GOT3 (cell line): Measurements from ENCODE around the gene NHLRC4.

Source experiments
- DNase-seq: peaks from one replicate; lab custom pipeline; 2025; ENCODE audit warnings: mixed read lengths; lab: John Stamatoyannopoulos, UW

The NHLRC4 gene, protein sequence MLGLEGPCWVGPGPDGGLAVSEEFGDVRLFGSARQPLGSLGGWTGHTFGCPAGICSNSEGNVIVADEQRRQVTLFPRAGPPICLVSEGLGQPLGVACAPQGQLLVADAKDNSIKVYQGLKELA

GRCh38 chr16:566475-567372, at the start of gene NHLRC4:
TSS of gene NHLRC4 (plus strand) at chr16:567005. CDS start at chr16:568048, 1,043 bp downstream.
- DNase-seq = no peak

DNA sequence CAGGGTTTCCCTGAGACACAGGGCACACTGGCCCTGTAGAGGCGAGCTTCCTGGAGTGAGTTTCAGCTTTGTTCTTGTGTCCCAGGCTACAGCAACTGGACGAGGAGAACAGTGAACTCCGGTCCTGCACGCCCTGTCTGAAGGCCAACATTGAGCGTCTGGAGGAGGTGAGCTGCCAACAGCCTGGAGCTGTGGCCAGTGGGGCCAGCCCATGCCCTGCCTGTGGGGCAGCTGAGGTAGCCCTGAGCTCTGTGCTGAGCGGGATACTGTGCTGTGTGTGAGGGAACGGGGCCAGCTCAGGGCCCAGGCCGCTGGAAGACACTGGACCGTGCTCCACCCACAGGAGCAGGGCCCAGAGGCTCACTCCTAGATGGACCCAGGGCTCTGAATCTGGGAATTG, 47.9 kb upstream of the NHLRC4 start:
- DNase-seq = no peak

DNA sequence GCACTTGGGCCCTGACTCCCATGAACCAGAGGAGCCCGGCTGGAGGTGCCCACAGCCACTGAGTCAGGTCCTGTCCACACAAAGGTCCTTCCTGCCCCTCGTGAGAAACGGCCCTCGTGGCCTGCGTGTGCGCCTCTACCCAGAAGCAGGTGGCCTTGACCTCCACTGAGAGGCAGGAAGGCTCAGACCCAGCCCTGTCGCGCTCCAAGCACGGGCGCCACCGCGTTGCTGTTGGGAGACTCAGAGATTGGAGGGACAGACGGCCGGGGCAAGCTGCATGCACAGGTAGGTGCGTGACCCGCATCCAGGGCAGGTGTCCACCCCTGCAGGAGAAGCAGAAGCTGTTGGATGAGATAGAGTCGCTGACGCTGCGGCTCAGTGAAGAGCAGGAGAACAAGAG, 47.4 kb upstream of the NHLRC4 start:
- DNase-seq = no peak

- no peak for DNase-seq
Measured at GRCh38 chr16:519841-520687, 46.7 kb upstream of the NHLRC4 start.

- DNase-seq = no peak
Measured at GRCh38 chr16:520847-521246, 46.0 kb upstream of the NHLRC4 start.

GRCh38 chr16:521381-522210, 45.2 kb upstream of the NHLRC4 start:
- no peak for DNase-seq

GRCh38 chr16:522320-523096, 44.3 kb upstream of the NHLRC4 start:
- DNase-seq = no peak

- no peak for DNase-seq
Measured at GRCh38 chr16:523097-523741, 43.6 kb upstream of the NHLRC4 start.

DNA sequence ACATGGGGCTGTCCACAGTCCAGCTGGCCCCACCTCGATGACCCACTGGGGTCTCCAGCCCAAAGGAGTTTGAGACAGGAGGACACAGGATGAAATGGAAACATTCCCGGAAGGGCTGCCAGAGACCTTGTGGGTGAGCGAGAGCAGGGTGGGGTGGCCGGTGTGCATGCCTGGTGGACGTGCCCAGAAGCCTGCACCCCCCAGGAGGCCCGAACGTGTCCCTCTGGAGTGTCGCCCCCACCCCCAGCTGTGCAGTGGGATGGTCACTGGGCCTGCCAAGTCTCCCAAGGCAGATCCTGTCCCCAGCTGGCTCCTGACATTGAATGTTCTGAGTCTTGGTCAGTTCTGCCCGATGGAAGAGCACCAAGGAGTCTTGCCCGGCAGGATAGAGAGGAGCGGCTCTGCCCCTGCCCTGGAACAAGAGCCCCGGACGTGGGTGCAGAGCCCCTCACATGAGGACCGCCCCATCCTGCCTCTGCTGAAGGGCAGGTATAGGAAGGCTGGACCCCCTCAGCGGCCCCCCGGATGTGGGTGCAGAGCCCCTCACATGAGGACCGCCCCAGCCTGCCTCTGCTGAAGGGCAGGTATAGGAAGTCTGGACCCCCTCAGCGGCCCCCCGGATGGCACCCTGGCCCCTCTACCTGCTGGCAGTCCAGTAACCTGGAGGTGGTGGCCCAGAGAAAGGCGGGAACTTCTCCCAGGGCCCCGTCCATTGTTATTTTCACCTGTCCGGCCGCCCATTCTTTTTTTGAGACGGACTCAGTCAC, 42.3 kb upstream of the NHLRC4 start:
- no peak for DNase-seq

- DNase-seq = no peak
Measured at GRCh38 chr16:525123-525519, 41.7 kb upstream of the NHLRC4 start.

- DNase-seq = peak; percentile 16
Measured at GRCh38 chr16:525520-526180, 41.2 kb upstream of the NHLRC4 start.

DNA sequence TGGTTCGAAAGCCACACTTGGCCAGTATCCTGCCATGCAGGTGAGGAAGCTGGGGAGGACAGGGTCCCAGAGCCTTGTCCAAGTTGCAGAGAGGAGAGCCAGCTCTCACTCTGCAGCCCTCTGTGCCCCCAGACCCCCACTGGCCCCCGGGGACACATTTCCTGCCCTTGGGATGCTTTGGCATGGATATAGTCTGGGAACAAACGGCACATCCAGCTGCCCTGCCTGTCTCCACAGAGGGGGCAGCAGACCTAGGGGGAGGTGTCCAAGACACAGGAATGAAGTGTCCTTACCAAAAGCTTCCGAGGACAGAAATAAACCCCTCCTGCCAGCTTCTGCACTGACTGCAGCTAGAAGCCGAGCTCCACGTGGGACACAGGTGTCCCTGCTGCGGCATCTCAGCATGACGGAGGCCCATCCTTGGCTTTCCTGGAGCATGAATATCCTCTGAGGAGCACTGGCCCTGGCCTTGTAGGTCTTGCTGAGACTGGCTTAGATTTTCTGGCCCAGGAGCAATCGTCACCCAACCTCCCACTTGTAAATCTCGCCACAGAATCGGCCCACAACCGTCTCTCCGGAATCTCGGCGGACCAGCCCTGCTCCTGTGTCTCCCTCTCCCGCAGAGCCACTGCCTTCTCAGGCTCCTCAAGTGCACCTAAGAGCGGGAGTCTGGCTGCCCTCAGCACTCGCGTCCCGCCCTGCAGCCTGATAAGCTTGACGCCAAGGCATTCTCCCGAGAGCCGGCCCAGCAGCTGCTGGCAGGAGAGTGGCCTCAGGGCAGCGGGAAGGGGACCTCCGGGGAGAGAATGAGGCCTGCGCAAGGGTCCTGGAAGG, 40.4 kb upstream of the NHLRC4 start:
- DNase-seq = no peak

DNA sequence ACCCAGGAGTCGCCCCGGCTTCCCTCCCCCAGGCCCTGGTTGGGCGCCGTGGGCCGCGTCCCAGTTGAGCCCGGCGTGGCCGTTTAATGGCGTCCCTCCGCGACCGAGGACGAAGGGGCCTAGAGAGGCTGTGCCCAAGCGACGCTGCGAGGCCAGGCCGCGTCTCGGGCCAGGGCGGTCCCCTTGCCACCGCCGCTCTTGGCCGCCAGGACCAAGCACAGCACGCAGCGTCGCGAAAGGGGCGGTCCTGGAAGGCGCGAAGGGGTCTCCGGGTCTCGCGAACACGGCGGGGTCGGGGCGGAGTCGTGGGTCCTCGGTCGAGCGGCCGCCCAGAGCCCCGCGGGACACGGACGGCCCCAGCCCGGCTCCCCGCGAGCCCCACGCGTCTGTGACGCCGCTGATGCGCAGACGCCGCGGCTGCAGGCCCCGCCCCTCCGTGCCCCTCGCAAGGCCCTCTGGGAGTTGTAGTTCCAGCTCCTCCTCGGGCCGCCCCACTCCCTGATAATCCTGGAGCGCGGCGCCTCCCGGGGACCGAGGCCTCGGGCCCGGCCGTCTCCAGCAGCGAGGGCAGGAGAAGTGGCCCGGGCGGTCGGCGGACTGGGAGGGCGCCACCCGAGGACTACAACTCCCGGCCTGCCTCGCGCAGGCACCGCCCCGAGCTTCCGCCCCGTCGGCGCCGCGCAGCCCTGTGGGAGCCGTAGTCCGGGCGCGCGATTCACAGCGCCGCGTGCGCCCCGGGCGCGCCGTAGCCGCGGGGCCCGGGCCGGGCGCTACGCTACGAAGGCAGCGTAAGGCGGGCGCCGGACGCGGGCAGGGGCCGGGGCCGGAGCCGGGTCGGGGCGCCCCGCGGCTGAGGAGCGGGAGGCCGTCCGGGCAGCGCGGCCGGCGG, 39.5 kb upstream of the NHLRC4 start, which contains the start of gene CAPN15:
CAPN15 (plus strand) TSS at position 698 of the 889 bp plus-strand sequence. CDS start 19,127 bp downstream, outside the sequence.
- peak; percentile 75 for DNase-seq

- no peak for DNase-seq
Measured at GRCh38 chr16:528111-529011, 38.4 kb upstream of the NHLRC4 start.

GRCh38 chr16:529012-529575, 37.7 kb upstream of the NHLRC4 start:
- no peak for DNase-seq
